ENCODE results near the gene CACNA1D.

The CACNA1D gene

GRCh38 chr3:53545996-53546359, 51.6 kb downstream of the CACNA1D start:
- TF ChIP-seq CTCF (IDR thresholded peaks at IDR 0.05; ENCODE audit: low read depth, low read length): no peak
- TF ChIP-seq EZH2phosphoT487 (IDR thresholded peaks at IDR 0.05; ENCODE audit: low read depth): no peak
- Histone ChIP-seq H4K20me1 (ENCODE audit: insufficient read depth, low read length) (no peaks in the 10 kb centered on the region), H3K4me3 (ENCODE audit: low read length) (no peak overlapping the region), H3K9ac (ENCODE audit: low read length) (no peak overlapping the region), H3K27me3 (ENCODE audit: low read depth, low read length) (no peaks in the 10 kb centered on the region), H3K4me2 (ENCODE audit: low read length) (no peak overlapping the region), H3K79me2 (ENCODE audit: low read length) (no peaks in the 10 kb centered on the region), H3K36me3 (replicated peaks; ENCODE audit: low read depth, low read length) (no peaks in the 10 kb centered on the region), H3K4me1 (ENCODE audit: low read length) (peaks cover 8% of the 10 kb centered on the region), H2AFZ (ENCODE audit: low read depth, low read length) (no peak overlapping the region), H3K9me3 (ENCODE audit: insufficient read depth, low read length) (no peaks in the 10 kb centered on the region), H3K27ac (ENCODE audit: low read length) (no peak overlapping the region)

DNA sequence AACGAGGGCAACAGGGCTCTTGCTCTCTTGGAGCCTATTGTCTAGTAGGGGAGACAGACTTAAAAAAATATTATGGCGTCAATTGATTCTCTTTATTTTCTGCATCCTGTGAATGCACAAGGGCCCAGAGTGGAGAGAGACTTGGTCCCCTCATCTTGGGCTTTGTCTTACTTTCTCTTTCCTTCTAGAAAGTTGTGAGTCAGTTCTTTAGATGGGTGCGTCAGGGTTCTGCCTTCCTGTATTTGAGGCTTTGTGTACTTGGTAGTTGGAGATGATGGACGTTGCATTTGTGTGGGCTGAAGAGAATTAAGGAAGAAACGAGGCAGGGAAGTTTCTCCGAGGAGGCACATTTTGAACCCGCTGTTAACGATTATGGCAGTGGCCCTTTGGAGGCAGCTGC, 52.9 kb downstream of the CACNA1D start:
- TF ChIP-seq EZH2phosphoT487 (IDR thresholded peaks at IDR 0.05; ENCODE audit: low read depth) (no peak), CTCF (IDR thresholded peaks at IDR 0.05; ENCODE audit: low read depth, low read length) (no peak)
- no peak overlapping the region for H2AFZ ChIP-seq (ENCODE audit: low read depth, low read length)
- no peak overlapping the region for H3K27ac ChIP-seq (ENCODE audit: low read length)
- H3K9me3 ChIP-seq (ENCODE audit: insufficient read depth, low read length): no peaks in the 10 kb centered on the region
- H4K20me1 ChIP-seq (ENCODE audit: insufficient read depth, low read length): no peaks in the 10 kb centered on the region
- no peaks in the 10 kb centered on the region for H3K27me3 ChIP-seq (ENCODE audit: low read depth, low read length)
- H3K36me3 ChIP-seq (replicated peaks; ENCODE audit: low read depth, low read length): no peaks in the 10 kb centered on the region
- no peak overlapping the region for H3K4me2 ChIP-seq (ENCODE audit: low read length)
- no peak overlapping the region for H3K9ac ChIP-seq (ENCODE audit: low read length)
- no peak overlapping the region for H3K4me3 ChIP-seq (ENCODE audit: low read length)
- H3K79me2 ChIP-seq (ENCODE audit: low read length): no peaks in the 10 kb centered on the region
- H3K4me1 ChIP-seq (ENCODE audit: low read length): peaks cover 8% of the 10 kb centered on the region

- no peaks in the 10 kb centered on the region for H3K79me2 ChIP-seq (ENCODE audit: low read length)
- no peaks in the 10 kb centered on the region for H3K36me3 ChIP-seq (replicated peaks; ENCODE audit: low read depth, low read length)
- H3K9me3 ChIP-seq (ENCODE audit: insufficient read depth, low read length): no peaks in the 10 kb centered on the region
- H3K27ac ChIP-seq (ENCODE audit: low read length): no peak overlapping the region
- no peak overlapping the region for H3K4me3 ChIP-seq (ENCODE audit: low read length)
- no peak overlapping the region for H3K9ac ChIP-seq (ENCODE audit: low read length)
- H4K20me1 ChIP-seq (ENCODE audit: insufficient read depth, low read length): no peaks in the 10 kb centered on the region
- no peaks in the 10 kb centered on the region for H3K27me3 ChIP-seq (ENCODE audit: low read depth, low read length)
- TF ChIP-seq CTCF (IDR thresholded peaks at IDR 0.05; ENCODE audit: low read depth, low read length): no peak
- H3K4me1 ChIP-seq (ENCODE audit: low read length): peaks cover 21% of the 10 kb centered on the region
- H3K4me2 ChIP-seq (ENCODE audit: low read length): no peak overlapping the region
- no peak overlapping the region for H2AFZ ChIP-seq (ENCODE audit: low read depth, low read length)
Measured at GRCh38 chr3:53550005-53550620, 55.7 kb downstream of the CACNA1D start.

DNA sequence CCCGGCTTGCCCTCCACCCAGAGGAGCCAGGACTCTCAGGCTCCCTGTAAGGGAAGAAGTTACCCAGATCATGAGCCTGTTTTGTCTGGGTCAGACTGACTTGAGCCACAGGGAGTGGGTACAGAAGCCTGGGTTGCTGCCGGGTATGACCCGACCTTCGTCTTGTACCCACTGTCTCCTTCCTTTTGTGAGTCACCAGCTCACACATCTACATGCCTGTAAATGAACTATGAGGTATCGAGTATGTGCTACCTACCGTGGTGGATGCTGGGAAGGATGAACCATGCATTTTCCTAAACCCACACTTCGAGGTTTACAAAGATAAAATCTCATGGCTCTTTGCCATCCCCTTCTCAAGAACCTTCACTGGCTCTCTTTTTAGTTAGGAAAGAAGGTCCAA, 56.9 kb downstream of the CACNA1D start:
- Histone ChIP-seq H2AFZ (ENCODE audit: low read depth, low read length) (no peak overlapping the region), H4K20me1 (ENCODE audit: insufficient read depth, low read length) (no peaks in the 10 kb centered on the region), H3K4me1 (ENCODE audit: low read length) (peaks cover 33% of the 10 kb centered on the region), H3K4me3 (ENCODE audit: low read length) (no peak overlapping the region), H3K9me3 (ENCODE audit: insufficient read depth, low read length) (no peaks in the 10 kb centered on the region), H3K27ac (ENCODE audit: low read length) (no peak overlapping the region), H3K36me3 (replicated peaks; ENCODE audit: low read depth, low read length) (no peaks in the 10 kb centered on the region), H3K79me2 (ENCODE audit: low read length) (no peaks in the 10 kb centered on the region), H3K9ac (ENCODE audit: low read length) (no peak overlapping the region), H3K4me2 (ENCODE audit: low read length) (no peak overlapping the region), H3K27me3 (ENCODE audit: low read depth, low read length) (no peaks in the 10 kb centered on the region)
- TF ChIP-seq EZH2phosphoT487 (IDR thresholded peaks at IDR 0.05; ENCODE audit: low read depth): no peak
- TF ChIP-seq CTCF (IDR thresholded peaks at IDR 0.05; ENCODE audit: low read depth, low read length): no peak

Measured in OCI-LY3 (cell line).